Immature natural killer cell (primary cell): ENCODE results near the gene SPIN4. TPM values are rescaled to one million over a fixed set of nuclear protein-coding genes. Genes with fewer than 3 reads are reported as not detected.

Experiments used
- DNase-seq, 3 donors: peaks; one replicate each; pipeline ENCODE4 v3.0.0; 2022; ENCODE audit warnings: mixed read lengths in 1 of 3
- H3K27ac Mint-ChIP-seq, 6 donors: one replicate each; pipeline ENCODE4 v1.8.0; 2020; ENCODE audit warnings: mixed read lengths in 6 of 6, mild to moderate bottlenecking in 5 of 6, inconsistent platforms in 4 of 6, moderate library complexity in 3 of 6
- H3K27me3 Mint-ChIP-seq, 3 donors: one replicate each; pipeline ENCODE4 v1.8.0; 2020 to 2021; ENCODE audit warnings: low read depth in 3 of 3, mild to moderate bottlenecking in 3 of 3, mixed read lengths in 3 of 3, moderate library complexity in 3 of 3, inconsistent platforms in 1 of 3
- H3K36me3 Mint-ChIP-seq, 3 donors: one replicate each; pipeline ENCODE4 v1.8.0; 2020; ENCODE audit warnings: mixed read lengths in 3 of 3, inconsistent platforms in 2 of 3, mild to moderate bottlenecking in 2 of 3
- H3K4me1 Mint-ChIP-seq, 2 donors: one replicate each; pipeline ENCODE4 v1.8.0; 2020; ENCODE audit warnings: inconsistent platforms in 2 of 2, mild to moderate bottlenecking in 2 of 2, mixed read lengths in 2 of 2, moderate library complexity in 1 of 2
- H3K4me3 Mint-ChIP-seq, 5 donors: one replicate each; pipeline ENCODE4 v1.8.0; 2020; ENCODE audit warnings: mild to moderate bottlenecking in 5 of 5, mixed read lengths in 5 of 5, inconsistent platforms in 3 of 5, moderate library complexity in 3 of 5
- H3K9me3 Mint-ChIP-seq, 6 donors: one replicate each; pipeline ENCODE4 v1.8.0; 2020; ENCODE audit warnings: mild to moderate bottlenecking in 6 of 6, mixed read lengths in 6 of 6, inconsistent platforms in 4 of 6, moderate library complexity in 3 of 6
- polyA plus RNA-seq, 3 donors: library from polyadenylated mRNA; unstranded; fragments of 300-500 nt; fragmentation: Illumina TruSeq; gene quantifications; one replicate each; pipeline ENCODE4 v1.2.3, GENCODE V29; 2021

The SPIN4 gene
- polyA plus RNA-seq, 3 donors from 2014 or later, result 2.9 to 3.8 (median 3.3) TPM

- Mint-ChIP-seq H3K9me3 (no peaks in the 10 kb centered on the region), H3K27me3 (peaks cover 0 to 5% (median 0%) of the 10 kb centered on the region in 3 donors), H3K36me3 (peaks cover 3 to 22% (median 7%) of the 10 kb centered on the region in 3 donors), H3K4me3 (no peak overlapping the region), H3K27ac (no peak overlapping the region), H3K4me1 (peaks cover 8 to 9% of the 10 kb centered on the region in 2 donors)
- DNase-seq, result no peak
Observed at GRCh38 chrX:63327788-63328187, 23.3 kb downstream of the SPIN4 start.

DNA sequence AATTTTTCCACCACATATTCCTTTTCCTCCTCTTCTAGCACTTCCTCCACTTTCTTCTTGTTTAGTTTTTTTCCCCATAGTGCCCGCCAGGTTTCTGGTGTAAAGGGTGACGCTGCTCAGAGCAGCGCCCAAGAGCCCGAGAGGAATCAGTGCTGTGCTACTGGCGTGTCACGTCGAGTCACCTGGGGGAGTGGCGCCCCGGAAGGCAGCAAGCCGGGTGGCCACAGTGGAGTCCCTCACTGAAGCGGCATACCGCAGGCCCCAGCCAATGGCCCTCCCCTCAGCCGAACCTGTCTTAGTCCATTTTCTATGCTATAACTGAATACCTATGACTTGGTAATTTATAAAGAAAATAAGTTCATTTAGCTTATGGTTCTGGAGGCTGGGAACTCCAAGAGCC, 51.5 kb downstream of the SPIN4 start:
- Mint-ChIP-seq H3K36me3 (peaks cover 0 to 19% (median 4%) of the 10 kb centered on the region in 3 donors), H3K27ac (no peak overlapping the region), H3K27me3 (peaks cover 0 to 2% (median 0%) of the 10 kb centered on the region in 3 donors), H3K4me1 (no peaks in the 10 kb centered on the region), H3K4me3 (no peak overlapping the region), H3K9me3 (peaks cover under 1 to 12% (median 9%) of the 10 kb centered on the region in 6 donors)
- DNase-seq, result no peak
